Activated naive CD8-positive, alpha-beta T cell treated with anti-CD3 and anti-CD28 coated beads, Interleukin-2, amount 50 U/mL, for 16 hours (primary cell): ENCODE results near the gene GLYAT.

Source experiments
- DNase-seq: peaks from one replicate; pipeline ENCODE4 v3.0.0-alpha.2; 2020; ENCODE audit warnings: low read depth, low spot score

The GLYAT gene

DNA sequence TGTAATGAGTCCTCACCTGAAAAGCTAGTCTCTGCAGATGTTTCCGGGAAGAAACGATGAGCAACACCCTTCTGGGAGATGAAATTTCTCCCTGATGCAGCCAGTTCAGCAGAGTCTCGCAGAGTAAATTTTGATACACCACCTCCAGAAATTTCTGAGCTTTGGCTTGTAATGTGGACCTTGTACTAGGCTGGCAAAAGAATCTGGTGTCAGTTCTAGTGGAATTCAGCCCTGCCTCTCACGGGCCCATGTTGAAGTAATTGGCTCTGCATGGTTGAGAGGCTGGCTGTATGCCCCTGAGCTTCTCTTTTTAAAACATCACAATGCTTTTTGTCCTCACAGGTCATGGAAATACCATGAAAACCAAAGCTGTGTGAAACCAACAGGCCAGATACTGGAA, at the start of gene GLYAT:
Gene GLYAT (minus strand): TSS at position 125 of the 400 bp plus-strand sequence. CDS start 7,447 bp downstream, outside the sequence.
- no peak for DNase-seq

- no peak for DNase-seq
Observed at GRCh38 chr11:58781345-58781744, 49.6 kb upstream of the GLYAT start.

DNA sequence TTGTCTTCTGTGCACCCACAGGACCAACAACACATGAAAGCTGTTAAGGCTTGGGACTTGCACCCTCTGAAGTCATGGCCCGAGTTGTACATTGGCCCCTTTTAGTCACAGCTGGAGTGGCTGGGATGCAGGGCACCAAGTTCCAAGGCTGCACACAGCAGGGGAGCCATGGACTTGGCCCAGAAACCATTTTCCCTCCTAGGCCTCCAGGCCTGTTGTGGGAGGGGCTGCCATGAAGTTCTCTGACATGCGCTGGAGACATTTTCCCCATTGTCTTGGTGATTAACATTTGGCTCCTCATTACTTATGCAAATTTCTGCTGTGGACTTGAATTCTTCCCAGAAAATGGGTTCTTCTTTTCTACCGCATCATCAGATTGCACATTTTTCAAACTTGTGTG, 48.8 kb upstream of the GLYAT start:
- no peak for DNase-seq

DNA sequence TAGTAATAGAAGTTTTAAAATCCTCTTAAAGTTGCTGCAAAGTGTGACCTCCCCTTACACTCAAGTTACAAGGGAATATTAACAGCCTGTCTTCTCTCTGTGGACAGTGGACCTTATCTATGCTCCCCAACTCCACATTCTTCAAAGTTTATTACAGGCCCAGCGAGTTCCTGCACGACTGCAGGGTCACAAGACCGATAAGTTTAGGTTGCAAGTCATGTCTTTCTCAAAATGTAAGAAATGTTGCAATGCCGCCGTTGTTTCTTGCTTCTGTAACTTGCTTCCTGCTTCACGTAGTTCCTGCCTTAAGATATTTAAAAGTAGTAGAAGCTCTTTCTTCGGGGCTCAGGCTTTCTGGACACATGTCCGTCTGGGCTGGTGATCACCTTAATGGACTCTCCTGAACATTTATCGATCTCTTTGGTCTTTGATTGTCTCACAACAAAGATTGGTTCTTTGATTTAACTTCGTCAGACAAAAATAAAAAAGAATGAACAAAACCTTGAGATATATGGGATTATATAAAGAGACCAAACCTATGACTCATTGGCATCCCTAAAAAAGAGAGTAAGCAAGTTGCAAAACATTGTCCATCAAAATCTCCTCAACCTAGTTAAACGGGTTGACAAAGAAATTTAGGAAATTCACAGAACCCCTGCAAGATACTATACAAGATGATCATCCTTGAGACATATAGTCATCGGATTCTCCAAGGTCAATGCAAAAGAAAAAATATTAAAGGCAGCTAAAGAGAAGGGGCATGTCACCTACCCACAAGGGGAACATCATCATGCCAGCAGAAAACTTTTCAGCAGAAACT, 45.4 kb upstream of the GLYAT start:
- no peak for DNase-seq

GRCh38 chr11:58775066-58775708, 43.4 kb upstream of the GLYAT start:
- no peak for DNase-seq

- no peak for DNase-seq
Observed at GRCh38 chr11:58774164-58774593, 42.4 kb upstream of the GLYAT start.

DNA sequence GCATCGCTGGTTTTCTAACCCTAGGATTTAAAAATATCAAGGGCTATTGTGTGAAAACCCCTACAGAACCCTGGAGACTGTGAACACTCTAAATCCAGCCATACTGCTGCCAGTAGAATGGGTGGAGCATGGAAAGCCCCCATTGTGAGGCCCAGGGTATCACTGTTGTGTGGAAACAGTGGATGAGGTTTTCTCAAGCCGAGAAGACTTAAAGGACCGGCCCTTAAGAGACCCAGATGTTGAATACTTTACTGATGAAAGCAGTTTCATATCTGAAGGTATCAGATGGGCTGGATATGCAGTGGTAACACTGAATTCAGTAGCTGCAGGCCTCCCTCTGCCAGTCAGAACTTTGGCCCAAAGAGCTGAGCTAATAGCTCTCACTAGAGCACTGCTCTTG, 41.6 kb upstream of the GLYAT start:
- DNase-seq = no peak

DNA sequence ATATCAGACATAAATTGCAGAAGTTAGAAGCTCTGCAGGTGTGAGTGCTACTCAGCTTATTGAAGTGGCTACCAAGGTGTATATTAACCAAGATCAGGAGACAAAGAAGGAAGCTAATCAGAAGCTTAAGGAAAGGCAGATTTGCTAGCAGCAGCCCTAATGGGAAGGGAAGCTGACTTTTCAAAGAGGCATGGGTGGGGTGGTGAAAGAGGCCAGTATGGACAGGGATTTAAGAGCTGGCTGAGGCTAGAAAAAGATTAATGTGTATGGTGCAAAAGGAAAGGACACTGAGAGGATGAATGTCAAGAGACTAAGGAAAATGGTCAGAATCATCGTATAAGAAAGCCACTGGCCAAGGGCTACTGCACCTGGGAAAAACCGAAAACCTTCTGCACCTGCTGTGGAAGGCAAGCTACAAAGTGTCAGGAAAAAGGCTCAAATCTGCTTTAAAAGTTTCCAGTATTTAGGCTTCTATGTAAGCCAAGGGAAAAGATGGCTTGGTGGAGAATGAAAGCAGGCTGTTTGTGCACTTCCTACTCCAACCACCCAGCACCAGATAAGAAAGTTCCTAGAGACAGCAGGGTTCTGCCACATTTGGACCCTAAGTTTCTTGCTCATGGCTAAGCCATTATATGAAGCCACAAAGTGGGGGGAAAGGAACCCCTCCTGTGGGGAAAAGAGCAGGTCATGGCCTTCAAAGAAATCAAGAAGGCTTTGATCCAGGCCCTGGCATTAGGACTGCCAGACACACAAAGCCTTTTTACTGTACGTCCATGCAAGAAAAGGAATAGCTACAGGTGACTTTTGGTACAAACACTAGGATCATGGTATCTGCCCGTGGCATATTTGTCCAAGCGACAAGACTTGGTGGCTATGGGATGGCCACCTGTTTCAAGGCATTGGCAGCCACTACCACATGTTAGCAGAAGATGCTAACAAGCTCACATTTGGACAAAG, 40.9 kb upstream of the GLYAT start:
- DNase-seq = no peak

DNA sequence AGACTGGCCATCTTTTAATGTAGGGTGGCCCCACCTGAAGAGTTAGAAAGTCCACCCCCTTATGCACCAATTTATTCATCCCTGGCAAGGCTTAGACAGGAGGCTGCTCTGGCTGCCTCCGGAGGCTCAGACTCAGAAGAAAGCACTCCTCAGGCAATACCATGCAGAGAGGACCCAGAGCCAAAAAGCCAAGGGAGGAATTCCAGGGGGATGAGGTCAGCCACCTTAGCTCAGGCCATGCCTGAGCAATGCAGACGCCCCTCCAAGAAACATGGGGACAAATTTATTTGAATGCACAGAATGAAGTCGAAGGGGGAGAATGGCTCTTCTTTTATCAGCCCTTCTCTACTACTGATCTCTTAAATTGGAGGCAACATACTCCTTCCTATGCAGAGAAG, 39.7 kb upstream of the GLYAT start:
- DNase-seq = no peak

- no peak for DNase-seq
Observed at GRCh38 chr11:58770627-58771457, 39.1 kb upstream of the GLYAT start.

GRCh38 chr11:58770166-58770565, 38.4 kb upstream of the GLYAT start:
- DNase-seq = no peak

DNA sequence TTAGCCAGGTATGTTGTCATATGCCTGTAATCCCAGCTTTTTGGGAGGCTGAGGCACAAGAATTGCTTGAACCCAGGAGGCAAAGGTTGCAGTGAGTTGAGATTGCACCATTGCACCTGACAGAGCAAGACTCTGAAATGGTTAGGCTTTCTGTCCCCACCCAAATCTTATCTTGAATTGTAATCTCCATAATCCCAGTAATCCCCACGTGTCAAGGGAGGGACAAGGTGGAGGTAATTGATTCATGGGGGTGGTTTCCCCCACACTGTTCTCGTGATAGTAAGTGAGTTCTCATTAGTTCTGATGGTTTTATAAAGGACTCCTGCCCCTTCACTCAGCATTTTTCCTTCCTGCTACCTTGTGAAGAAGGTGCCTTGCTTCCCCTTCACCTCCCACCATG, 37.6 kb upstream of the GLYAT start:
- no peak for DNase-seq

GRCh38 chr11:58768137-58768536, 36.4 kb upstream of the GLYAT start:
- no peak for DNase-seq

DNA sequence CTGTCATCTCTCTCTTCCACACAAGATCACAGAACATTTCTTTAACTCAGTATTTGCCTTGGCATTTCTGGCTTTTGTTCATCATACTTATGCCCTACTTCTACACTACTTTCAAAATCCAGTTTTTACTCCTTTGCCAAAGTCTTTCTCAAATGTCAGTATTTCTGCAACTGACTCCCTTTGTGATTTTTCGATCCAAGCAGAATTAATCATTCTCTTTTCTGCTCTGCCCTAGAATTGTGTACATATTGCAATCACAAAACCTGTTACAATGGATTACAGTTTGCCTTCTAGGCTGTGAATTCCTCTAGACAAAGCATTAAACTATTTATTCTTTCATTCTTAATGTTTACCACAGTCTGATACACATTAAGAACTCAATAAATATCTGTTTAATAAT, 33.3 kb upstream of the GLYAT start:
- no peak for DNase-seq

GRCh38 chr11:58763120-58763490, 31.4 kb upstream of the GLYAT start:
- DNase-seq = no peak

- DNase-seq = no peak
Observed at GRCh38 chr11:58762284-58763119, 30.8 kb upstream of the GLYAT start.

GRCh38 chr11:58757439-58757838, 25.7 kb upstream of the GLYAT start:
- no peak for DNase-seq

DNA sequence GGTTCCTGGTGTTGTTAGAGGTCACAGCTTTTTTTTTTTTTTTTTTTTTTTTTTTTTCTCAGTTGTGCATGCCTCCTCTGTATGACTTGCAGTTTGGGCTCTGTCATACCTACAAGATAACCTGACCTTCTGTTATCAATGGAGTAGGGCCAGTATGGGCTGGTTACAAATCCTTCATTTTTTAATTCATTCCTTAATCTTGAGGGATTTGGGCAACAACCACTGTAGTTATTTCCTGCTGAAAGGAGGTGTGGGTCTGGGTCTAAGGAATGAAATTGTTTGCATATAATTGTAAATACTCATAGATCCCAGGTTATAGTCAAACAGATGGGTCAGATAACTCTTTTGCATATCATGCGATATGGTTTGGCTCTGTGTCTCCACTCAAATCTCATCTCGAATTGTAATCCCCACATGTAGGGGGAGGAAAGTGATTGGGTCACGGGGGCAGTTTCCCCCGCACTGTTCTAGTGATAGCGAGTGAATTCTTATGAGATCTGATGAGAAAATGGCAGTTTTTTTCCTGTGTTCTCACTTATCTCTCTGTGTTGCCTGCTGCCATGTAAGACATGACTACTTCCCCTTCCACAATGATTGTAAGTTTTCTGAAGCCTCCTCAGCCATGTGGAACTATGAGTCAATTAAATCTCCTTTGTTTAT, 14.1 kb upstream of the GLYAT start:
- DNase-seq = no peak

- no peak for DNase-seq
Observed at GRCh38 chr11:58744988-58745704, 13.4 kb upstream of the GLYAT start.
